ENCODE measurements around the gene SPRYD3. TPM values are rescaled to one million over a fixed set of nuclear protein-coding genes. Genes with fewer than 3 reads are reported as not detected.

SPRYD3 gene
- total RNA-seq, 1 donor from 2014 or later: 17.9 TPM

DNA sequence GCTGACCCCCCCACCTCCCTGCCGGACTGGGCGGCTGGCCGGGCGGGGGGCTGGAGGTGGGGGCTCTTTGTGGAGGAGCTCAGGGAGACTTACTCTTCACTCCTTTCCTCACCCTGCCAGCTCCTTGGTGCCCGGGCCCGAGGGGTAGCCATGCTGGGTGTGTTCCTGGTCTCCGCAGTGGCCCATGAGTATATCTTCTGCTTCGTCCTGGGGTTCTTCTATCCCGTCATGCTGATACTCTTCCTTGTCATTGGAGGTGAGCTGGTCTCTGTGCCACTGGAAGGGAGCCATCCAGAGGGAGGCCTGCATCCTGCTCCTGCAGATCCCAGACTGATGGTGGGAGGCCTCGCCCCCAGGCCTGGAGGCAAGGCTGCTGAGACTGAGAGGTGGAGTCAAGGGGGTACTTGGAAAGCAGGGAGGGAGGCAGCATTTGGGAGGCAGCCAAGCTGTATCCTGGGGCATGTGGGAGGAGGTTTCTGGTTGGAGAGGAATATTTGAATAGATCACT is 43.8 kb upstream of the SPRYD3 start:
- H3K4me3 Mint-ChIP-seq (ENCODE audit: low read depth): no peak overlapping the region
- H3K4me1 Mint-ChIP-seq (ENCODE audit: low read depth): peaks cover 6% of the 10 kb centered on the region
- H3K27ac Mint-ChIP-seq: peak overlapping the region; percentile 13
- DNase-seq (ENCODE audit: low spot score, unreplicated experiment): no peak
- TF ChIP-seq, protein P1, sequence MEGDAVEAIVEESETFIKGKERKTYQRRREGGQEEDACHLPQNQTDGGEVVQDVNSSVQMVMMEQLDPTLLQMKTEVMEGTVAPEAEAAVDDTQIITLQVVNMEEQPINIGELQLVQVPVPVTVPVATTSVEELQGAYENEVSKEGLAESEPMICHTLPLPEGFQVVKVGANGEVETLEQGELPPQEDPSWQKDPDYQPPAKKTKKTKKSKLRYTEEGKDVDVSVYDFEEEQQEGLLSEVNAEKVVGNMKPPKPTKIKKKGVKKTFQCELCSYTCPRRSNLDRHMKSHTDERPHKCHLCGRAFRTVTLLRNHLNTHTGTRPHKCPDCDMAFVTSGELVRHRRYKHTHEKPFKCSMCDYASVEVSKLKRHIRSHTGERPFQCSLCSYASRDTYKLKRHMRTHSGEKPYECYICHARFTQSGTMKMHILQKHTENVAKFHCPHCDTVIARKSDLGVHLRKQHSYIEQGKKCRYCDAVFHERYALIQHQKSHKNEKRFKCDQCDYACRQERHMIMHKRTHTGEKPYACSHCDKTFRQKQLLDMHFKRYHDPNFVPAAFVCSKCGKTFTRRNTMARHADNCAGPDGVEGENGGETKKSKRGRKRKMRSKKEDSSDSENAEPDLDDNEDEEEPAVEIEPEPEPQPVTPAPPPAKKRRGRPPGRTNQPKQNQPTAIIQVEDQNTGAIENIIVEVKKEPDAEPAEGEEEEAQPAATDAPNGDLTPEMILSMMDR (IDR thresholded peaks at IDR 0.05; ENCODE audit: unreplicated experiment): no peak
- H3K27me3 Mint-ChIP-seq: peaks cover 3% of the 10 kb centered on the region
- H3K36me3 Mint-ChIP-seq (ENCODE audit: insufficient read depth): peaks cover 1% of the 10 kb centered on the region
- H3K9me3 Mint-ChIP-seq (ENCODE audit: low read depth): no peaks in the 10 kb centered on the region

DNA sequence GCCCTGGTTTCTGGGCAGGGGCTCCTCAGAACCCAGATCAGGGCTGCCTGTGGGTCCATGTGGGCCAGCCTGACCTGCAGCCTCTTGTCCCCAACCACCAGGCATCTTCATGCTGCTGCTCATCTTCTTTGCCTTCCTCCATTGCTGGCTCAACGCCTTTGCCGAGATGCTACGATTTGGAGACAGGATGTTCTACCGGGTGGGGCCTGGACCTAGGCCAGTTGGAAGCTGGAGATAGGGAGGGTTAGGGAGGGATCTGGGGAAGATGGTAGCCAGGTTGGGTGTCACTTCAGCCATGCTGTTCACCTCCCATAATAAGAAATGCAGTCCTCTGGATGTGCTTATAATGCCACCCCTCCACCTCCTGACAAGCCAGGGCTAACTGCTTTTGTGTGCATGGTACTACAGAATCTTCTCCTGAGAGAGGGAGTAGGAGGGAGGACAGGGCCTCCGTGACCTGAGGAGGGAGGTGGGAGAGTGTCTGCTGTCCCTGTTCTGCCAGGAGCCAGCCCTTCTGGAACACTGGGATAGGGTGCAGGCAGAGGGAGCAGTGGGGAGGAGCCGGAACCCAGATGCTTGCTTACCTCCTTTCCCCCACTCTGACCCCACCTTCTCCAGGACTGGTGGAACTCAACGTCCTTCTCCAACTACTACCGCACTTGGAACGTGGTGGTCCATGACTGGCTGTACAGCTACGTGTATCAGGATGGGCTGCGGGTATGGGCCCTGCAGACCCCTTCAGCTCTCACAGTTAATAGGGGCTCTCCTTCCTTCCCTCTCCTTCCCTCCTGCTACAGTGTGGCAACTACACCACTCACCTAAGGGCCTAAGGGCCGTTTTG is 41.7 kb upstream of the SPRYD3 start:
- peaks cover 1% of the 10 kb centered on the region for H3K36me3 Mint-ChIP-seq (ENCODE audit: insufficient read depth)
- no peaks in the 10 kb centered on the region for H3K27me3 Mint-ChIP-seq
- no peaks in the 10 kb centered on the region for H3K9me3 Mint-ChIP-seq (ENCODE audit: low read depth)
- no peak overlapping the region for H3K27ac Mint-ChIP-seq
- peaks cover 6% of the 10 kb centered on the region for H3K4me1 Mint-ChIP-seq (ENCODE audit: low read depth)
- H3K4me3 Mint-ChIP-seq (ENCODE audit: low read depth): no peak overlapping the region
- DNase-seq (ENCODE audit: low spot score, unreplicated experiment): no peak
- TF ChIP-seq, protein P1 (IDR thresholded peaks at IDR 0.05; ENCODE audit: unreplicated experiment): no peak

DNA sequence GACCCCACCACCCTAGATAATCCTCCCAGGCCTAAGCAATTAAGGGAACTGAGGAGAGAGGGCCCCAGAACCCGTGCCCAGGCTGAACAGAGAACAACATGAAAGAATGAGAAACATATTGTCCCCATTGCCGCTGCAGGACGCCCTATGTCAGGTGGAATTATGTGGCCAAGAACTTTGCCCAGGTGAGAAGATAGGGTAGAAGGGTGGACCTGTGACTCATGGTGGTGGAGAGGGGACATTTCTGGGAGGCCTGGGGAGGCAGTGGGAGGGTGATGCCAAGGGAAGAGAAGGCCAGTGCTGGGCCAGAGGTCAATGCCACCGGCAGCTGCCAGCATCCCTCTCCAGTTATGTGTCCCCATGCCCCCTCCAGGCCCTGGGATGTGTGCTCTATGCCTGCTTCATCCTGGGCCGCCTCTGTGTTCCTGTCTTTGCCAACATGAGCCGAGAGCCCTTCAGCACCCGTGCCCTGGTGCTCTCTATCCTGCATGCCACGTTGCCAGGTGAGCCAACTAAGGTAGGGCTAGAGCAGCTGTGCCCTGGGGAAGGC is 39.6 kb upstream of the SPRYD3 start:
- Mint-ChIP-seq H3K4me3 (ENCODE audit: low read depth) (no peak overlapping the region), H3K4me1 (ENCODE audit: low read depth) (peaks cover 19% of the 10 kb centered on the region), H3K27ac (no peak overlapping the region), H3K27me3 (no peaks in the 10 kb centered on the region), H3K36me3 (ENCODE audit: insufficient read depth) (no peaks in the 10 kb centered on the region), H3K9me3 (ENCODE audit: low read depth) (no peaks in the 10 kb centered on the region)
- no peak for DNase-seq (ENCODE audit: low spot score, unreplicated experiment)
- TF ChIP-seq, protein P1 (IDR thresholded peaks at IDR 0.05; ENCODE audit: unreplicated experiment): no peak

DNA sequence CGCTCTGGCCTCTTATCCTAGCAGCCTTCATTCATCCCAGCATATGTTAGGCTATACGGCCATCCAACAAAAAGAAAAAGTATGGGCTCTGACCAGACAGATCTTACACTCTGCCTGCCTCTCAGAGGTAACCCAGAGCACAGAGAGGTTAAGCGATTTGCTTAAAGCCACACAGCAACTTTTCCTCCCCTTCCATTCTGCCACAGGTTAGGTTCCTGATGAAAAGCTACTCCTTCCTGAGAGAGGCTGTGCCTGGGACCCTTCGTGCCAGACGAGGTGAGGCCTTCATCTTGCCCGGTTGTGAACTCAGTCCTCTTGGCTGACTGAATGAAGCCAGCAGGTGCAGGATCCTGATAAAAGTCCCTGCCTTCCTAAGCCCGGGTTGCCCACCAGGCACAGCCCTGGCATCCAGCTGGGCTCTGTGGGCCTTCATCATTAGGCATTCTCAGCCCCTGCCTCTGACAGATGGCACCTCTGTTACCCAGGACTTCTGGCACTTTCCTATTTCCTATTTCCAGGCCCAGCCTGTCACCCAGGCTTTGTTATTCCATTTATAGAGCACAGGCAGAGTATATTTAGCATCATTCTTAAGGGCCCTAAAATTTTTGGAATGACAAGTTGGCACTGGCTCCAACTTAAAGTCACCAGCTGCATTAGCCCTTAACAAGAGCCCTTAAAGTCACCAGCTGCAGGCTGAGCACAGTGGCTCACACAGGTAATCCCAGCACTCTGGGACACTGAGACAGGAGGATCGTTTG is 36.9 kb upstream of the SPRYD3 start:
- Mint-ChIP-seq H3K9me3 (ENCODE audit: low read depth) (no peaks in the 10 kb centered on the region), H3K36me3 (ENCODE audit: insufficient read depth) (no peaks in the 10 kb centered on the region), H3K4me1 (ENCODE audit: low read depth) (peaks cover 26% of the 10 kb centered on the region), H3K27ac (peak overlapping the region; percentile 33), H3K4me3 (ENCODE audit: low read depth) (no peak overlapping the region), H3K27me3 (no peaks in the 10 kb centered on the region)
- TF ChIP-seq, protein P1 (IDR thresholded peaks at IDR 0.05; ENCODE audit: unreplicated experiment): no peak
- no peak for DNase-seq (ENCODE audit: low spot score, unreplicated experiment)

Data from progenitor cell of endocrine pancreas (in vitro differentiated cells).